ENCODE data around the gene CHRNA7.

Gene CHRNA7

DNA sequence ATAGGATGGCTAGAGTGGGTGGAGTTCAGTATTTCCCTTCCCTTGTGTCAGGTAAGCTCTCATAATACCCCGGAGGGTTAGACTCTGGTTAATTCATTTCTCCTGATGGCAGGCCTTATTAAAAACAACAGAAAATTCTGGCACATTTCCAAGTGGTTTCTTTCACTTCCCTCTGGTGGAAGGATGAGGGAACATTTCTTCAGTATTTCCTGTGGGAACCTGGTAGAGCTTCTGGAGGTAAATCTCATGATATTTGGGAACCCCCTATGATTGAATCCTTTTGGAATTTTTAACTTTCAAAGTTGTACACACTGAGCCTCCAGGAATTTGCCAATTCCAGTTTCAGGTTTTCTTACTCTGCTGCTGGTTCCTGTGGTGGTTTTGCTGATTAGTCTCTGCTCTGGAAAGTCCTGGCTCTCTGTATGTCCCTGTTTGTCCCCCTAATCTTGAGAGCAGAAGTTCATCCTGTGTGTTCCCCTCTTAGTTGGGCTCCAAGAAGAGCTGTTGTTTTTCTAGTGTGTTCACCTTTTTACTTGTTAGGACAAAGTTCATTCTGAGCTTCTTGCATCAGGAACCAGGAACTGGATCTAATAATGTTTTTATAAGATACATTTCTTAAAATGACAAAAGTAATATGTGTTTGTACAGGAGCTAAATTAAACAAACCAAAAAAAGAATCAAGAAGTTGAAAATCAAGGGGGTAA, 12.1 kb downstream of the CHRNA7 start:
- no peaks in the 10 kb centered on the region for H3K36me3 ChIP-seq (ENCODE audit: insufficient read depth, low read length)
- H3K9ac ChIP-seq (ENCODE audit: insufficient read length), result no peak overlapping the region
- DNase-seq (ENCODE audit: low read depth, low spot score), result no peak
- no peak overlapping the region for H3K4me3 ChIP-seq
- no peak overlapping the region for H3K27ac ChIP-seq
- no peaks in the 10 kb centered on the region for H3K9me3 ChIP-seq (ENCODE audit: low read depth, low read length)
- TF ChIP-seq POLR2AphosphoS5 (IDR thresholded peaks at IDR 0.05; ENCODE audit: borderline replicate concordance, low read depth, low read length) (no peak), EZH2 (IDR thresholded peaks at IDR 0.05) (no peak), FOXP2 (optimal IDR thresholded peaks at IDR 0.05; ENCODE audit: control extremely low read depth, extremely low read length, insufficient read depth) (no peak)

GRCh38 chr15:32053719-32054118, 23.4 kb downstream of the CHRNA7 start:
- Histone ChIP-seq H3K9ac (ENCODE audit: insufficient read length) (no peak overlapping the region), H3K27ac (no peak overlapping the region), H3K9me3 (ENCODE audit: low read depth, low read length) (no peaks in the 10 kb centered on the region), H3K36me3 (ENCODE audit: insufficient read depth, low read length) (no peaks in the 10 kb centered on the region), H3K4me3 (no peak overlapping the region)
- DNase-seq (ENCODE audit: low read depth, low spot score), result no peak
- TF ChIP-seq POLR2AphosphoS5 (IDR thresholded peaks at IDR 0.05; ENCODE audit: borderline replicate concordance, low read depth, low read length), result no peak
- TF ChIP-seq FOXP2 (optimal IDR thresholded peaks at IDR 0.05; ENCODE audit: control extremely low read depth, extremely low read length, insufficient read depth), result no peak
- TF ChIP-seq EZH2 (IDR thresholded peaks at IDR 0.05), result no peak

GRCh38 chr15:32057876-32058425, 27.6 kb downstream of the CHRNA7 start:
- Histone ChIP-seq H3K4me3 (no peak overlapping the region), H3K9ac (ENCODE audit: insufficient read length) (no peak overlapping the region), H3K36me3 (ENCODE audit: insufficient read depth, low read length) (no peaks in the 10 kb centered on the region), H3K9me3 (ENCODE audit: low read depth, low read length) (no peaks in the 10 kb centered on the region), H3K27ac (no peak overlapping the region)
- no peak for TF ChIP-seq POLR2AphosphoS5 (IDR thresholded peaks at IDR 0.05; ENCODE audit: borderline replicate concordance, low read depth, low read length)
- TF ChIP-seq FOXP2 (optimal IDR thresholded peaks at IDR 0.05; ENCODE audit: control extremely low read depth, extremely low read length, insufficient read depth), result no peak
- no peak for TF ChIP-seq EZH2 (IDR thresholded peaks at IDR 0.05)
- DNase-seq (ENCODE audit: low read depth, low spot score), result no peak

GRCh38 chr15:32060706-32061105, 30.4 kb downstream of the CHRNA7 start:
- TF ChIP-seq FOXP2 (optimal IDR thresholded peaks at IDR 0.05; ENCODE audit: control extremely low read depth, extremely low read length, insufficient read depth), result no peak
- TF ChIP-seq POLR2AphosphoS5 (IDR thresholded peaks at IDR 0.05; ENCODE audit: borderline replicate concordance, low read depth, low read length), result no peak
- TF ChIP-seq EZH2 (IDR thresholded peaks at IDR 0.05), result no peak
- no peak overlapping the region for H3K9ac ChIP-seq (ENCODE audit: insufficient read length)
- no peaks in the 10 kb centered on the region for H3K9me3 ChIP-seq (ENCODE audit: low read depth, low read length)
- no peak overlapping the region for H3K27ac ChIP-seq
- H3K4me3 ChIP-seq, result no peak overlapping the region
- DNase-seq (ENCODE audit: low read depth, low spot score), result no peak
- H3K36me3 ChIP-seq (ENCODE audit: insufficient read depth, low read length), result no peaks in the 10 kb centered on the region

GRCh38 chr15:32067115-32067514, 36.8 kb downstream of the CHRNA7 start:
- no peak overlapping the region for H3K4me3 ChIP-seq
- TF ChIP-seq POLR2AphosphoS5 (IDR thresholded peaks at IDR 0.05; ENCODE audit: borderline replicate concordance, low read depth, low read length) (no peak), EZH2 (IDR thresholded peaks at IDR 0.05) (no peak), FOXP2 (optimal IDR thresholded peaks at IDR 0.05; ENCODE audit: control extremely low read depth, extremely low read length, insufficient read depth) (no peak)
- H3K36me3 ChIP-seq (ENCODE audit: insufficient read depth, low read length), result no peaks in the 10 kb centered on the region
- no peak overlapping the region for H3K9ac ChIP-seq (ENCODE audit: insufficient read length)
- DNase-seq (ENCODE audit: low read depth, low spot score), result no peak
- no peaks in the 10 kb centered on the region for H3K9me3 ChIP-seq (ENCODE audit: low read depth, low read length)
- no peak overlapping the region for H3K27ac ChIP-seq

GRCh38 chr15:32089851-32090359, 59.6 kb downstream of the CHRNA7 start:
- no peaks in the 10 kb centered on the region for H3K36me3 ChIP-seq (ENCODE audit: insufficient read depth, low read length)
- H3K27ac ChIP-seq, result no peak overlapping the region
- no peak for DNase-seq (ENCODE audit: low read depth, low spot score)
- H3K9ac ChIP-seq (ENCODE audit: insufficient read length), result no peak overlapping the region
- no peaks in the 10 kb centered on the region for H3K9me3 ChIP-seq (ENCODE audit: low read depth, low read length)
- H3K4me3 ChIP-seq, result no peak overlapping the region
- TF ChIP-seq EZH2 (IDR thresholded peaks at IDR 0.05) (no peak), POLR2AphosphoS5 (IDR thresholded peaks at IDR 0.05; ENCODE audit: borderline replicate concordance, low read depth, low read length) (no peak), FOXP2 (optimal IDR thresholded peaks at IDR 0.05; ENCODE audit: control extremely low read depth, extremely low read length, insufficient read depth) (no peak)

DNA sequence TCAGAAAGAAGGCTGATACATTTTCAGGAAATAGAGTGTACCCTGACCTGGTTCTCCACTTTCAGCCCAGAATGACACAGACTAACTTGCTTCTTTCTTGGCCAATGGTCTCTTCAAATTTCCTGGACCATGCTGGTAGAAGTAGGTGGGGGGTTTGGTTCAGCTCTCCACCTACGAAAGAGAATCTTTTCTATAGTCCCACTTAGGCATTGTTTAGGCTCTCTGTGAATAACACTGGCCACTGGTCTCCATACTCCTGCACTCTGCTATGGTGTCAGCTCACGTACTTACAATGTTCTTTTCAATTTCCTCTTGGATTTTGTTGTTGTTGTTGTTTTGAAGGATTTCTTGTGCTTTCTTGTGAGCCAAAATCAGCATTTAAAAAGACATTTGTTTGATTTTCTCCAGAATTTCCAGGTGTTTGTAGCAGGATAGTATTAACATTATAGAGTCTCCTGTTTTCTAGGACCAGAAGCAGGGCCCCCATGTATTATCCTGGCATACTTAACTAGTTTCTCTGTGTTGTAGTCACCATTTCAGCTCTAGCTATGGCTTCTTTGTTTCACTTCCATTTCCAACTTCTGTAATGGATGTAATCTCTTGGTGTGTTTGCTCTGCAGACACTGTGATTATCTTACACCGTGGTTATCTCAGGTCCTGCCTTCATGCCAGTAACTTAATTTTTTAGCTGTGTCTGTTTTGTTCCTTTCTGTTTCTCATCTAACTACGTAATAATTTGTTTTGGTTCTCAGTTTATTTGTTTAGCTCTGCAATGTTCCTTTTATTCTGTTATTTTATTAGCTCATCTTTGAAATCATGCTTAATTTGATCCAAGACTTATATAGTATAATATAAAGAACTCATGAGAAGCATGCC, 61.4 kb downstream of the CHRNA7 start:
- Histone ChIP-seq H3K36me3 (ENCODE audit: insufficient read depth, low read length) (no peaks in the 10 kb centered on the region), H3K9me3 (ENCODE audit: low read depth, low read length) (no peaks in the 10 kb centered on the region), H3K27ac (no peak overlapping the region), H3K4me3 (no peak overlapping the region), H3K9ac (ENCODE audit: insufficient read length) (no peak overlapping the region)
- no peak for DNase-seq (ENCODE audit: low read depth, low spot score)
- no peak for TF ChIP-seq EZH2 (IDR thresholded peaks at IDR 0.05)
- TF ChIP-seq FOXP2 (optimal IDR thresholded peaks at IDR 0.05; ENCODE audit: control extremely low read depth, extremely low read length, insufficient read depth), result no peak
- no peak for TF ChIP-seq POLR2AphosphoS5 (IDR thresholded peaks at IDR 0.05; ENCODE audit: borderline replicate concordance, low read depth, low read length)

DNA sequence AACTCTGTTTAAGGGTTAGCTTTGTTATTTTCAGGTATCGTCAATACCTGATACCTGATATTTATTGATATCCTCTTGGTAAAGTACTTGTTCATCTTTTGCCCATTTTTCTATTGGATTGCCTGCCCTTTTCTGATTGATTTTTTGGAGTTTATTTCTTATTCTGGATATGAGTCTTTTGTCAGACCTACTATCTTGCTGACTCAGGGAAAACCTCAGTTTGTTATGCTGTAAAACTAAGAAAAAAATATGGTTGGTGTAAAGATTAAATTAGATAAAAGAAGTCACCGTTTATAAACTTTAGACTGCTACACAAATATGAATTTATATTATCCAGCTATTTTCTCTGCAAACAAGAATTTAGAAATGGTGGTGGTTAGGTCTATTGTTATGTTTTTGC, 65.9 kb downstream of the CHRNA7 start:
- H3K9ac ChIP-seq (ENCODE audit: insufficient read length), result no peak overlapping the region
- DNase-seq (ENCODE audit: low read depth, low spot score), result no peak
- no peak overlapping the region for H3K27ac ChIP-seq
- no peaks in the 10 kb centered on the region for H3K9me3 ChIP-seq (ENCODE audit: low read depth, low read length)
- TF ChIP-seq POLR2AphosphoS5 (IDR thresholded peaks at IDR 0.05; ENCODE audit: borderline replicate concordance, low read depth, low read length) (no peak), FOXP2 (optimal IDR thresholded peaks at IDR 0.05; ENCODE audit: control extremely low read depth, extremely low read length, insufficient read depth) (no peak), EZH2 (IDR thresholded peaks at IDR 0.05) (no peak)
- H3K4me3 ChIP-seq, result no peak overlapping the region
- no peaks in the 10 kb centered on the region for H3K36me3 ChIP-seq (ENCODE audit: insufficient read depth, low read length)

All from SK-N-MC (cell line).